SIG-M5 treated with dmso at 0.1 percent for 504 hours (cell line): Measurements from ENCODE around the gene SRSF3.
"Not testable (repeated sequence)": the region's sequence is repeated elsewhere in the genome, so short reads cannot be mapped to it uniquely, and the experiment has no call there.

Source experiments
- DNase-seq: peaks from one replicate; lab custom pipeline; 2025; ENCODE audit not compliant: unreplicated experiment; lab: John Stamatoyannopoulos, UW

SRSF3 gene

GRCh38 chr6:36574679-36575078 lies 19.5 kb upstream of the SRSF3 start:
- no peak for DNase-seq

- DNase-seq: peak; percentile 36
Measured at GRCh38 chr6:36576578-36576977, 17.6 kb upstream of the SRSF3 start.

- DNase-seq: no peak
Measured at GRCh38 chr6:36577301-36577700, 16.9 kb upstream of the SRSF3 start.

GRCh38 chr6:36578030-36578429 lies 16.1 kb upstream of the SRSF3 start:
- no peak for DNase-seq

- DNase-seq: no peak
Measured at GRCh38 chr6:36578431-36578830, 15.7 kb upstream of the SRSF3 start.

- DNase-seq: no peak
Measured at GRCh38 chr6:36580184-36580526, 14.0 kb upstream of the SRSF3 start.

- no peak for DNase-seq
Measured at GRCh38 chr6:36581716-36582115, 12.4 kb upstream of the SRSF3 start.

GRCh38 chr6:36586606-36587005 lies 7.6 kb upstream of the SRSF3 start:
- no peak for DNase-seq

GRCh38 chr6:36589025-36589400 lies 5.1 kb upstream of the SRSF3 start:
- not testable (repeated sequence) for DNase-seq

- DNase-seq: no peak
Measured at GRCh38 chr6:36590237-36590636, 3.9 kb upstream of the SRSF3 start.

- DNase-seq: no peak
Measured at GRCh38 chr6:36592221-36592655, 1.9 kb upstream of the SRSF3 start.

- DNase-seq: peak; percentile 60
Measured at GRCh38 chr6:36593569-36594028, 563 bp upstream of the SRSF3 start.

GRCh38 chr6:36594816-36595643 lies 868 bp downstream of the SRSF3 start:
- peak; percentile 61 for DNase-seq

- no peak for DNase-seq
Measured at GRCh38 chr6:36596356-36596755, 2.2 kb downstream of the SRSF3 start.

GRCh38 chr6:36597775-36598174 lies 3.6 kb downstream of the SRSF3 start:
- DNase-seq: no peak

- no peak for DNase-seq
Measured at GRCh38 chr6:36598326-36598725, 4.2 kb downstream of the SRSF3 start.

- no peak for DNase-seq
Measured at GRCh38 chr6:36598739-36599318, 4.7 kb downstream of the SRSF3 start.

GRCh38 chr6:36599791-36600209 lies 5.6 kb downstream of the SRSF3 start:
- no peak for DNase-seq

GRCh38 chr6:36600564-36601146 lies 6.5 kb downstream of the SRSF3 start:
- no peak for DNase-seq

GRCh38 chr6:36601818-36602217 lies 7.7 kb downstream of the SRSF3 start:
- not testable (repeated sequence) for DNase-seq

- DNase-seq: no peak
Measured at GRCh38 chr6:36603222-36604089, 9.3 kb downstream of the SRSF3 start.
